Brain microvascular endothelial cell (primary cell): ENCODE results near the gene OTOG.

Experiments
- DNase-seq: peaks from one replicate; pipeline ENCODE4 v3.0.0-alpha.2; 2020
- H3K27ac ChIP-seq: fragments of 250-450 bp; sonication (Bioruptor Pico); 2 replicates; pipeline ENCODE4 v1.5.1; 2020; ENCODE audit warnings: mild to moderate bottlenecking, moderate library complexity
- H3K27me3 ChIP-seq: fragments of 250-450 bp; sonication (Bioruptor Pico); replicated peaks from 2 replicates; pipeline ENCODE4 v1.5.1; 2020; ENCODE audit warnings: mild to moderate bottlenecking
- H3K36me3 ChIP-seq: fragments of 250-450 bp; sonication (Bioruptor Pico); replicated peaks from 2 replicates; pipeline ENCODE4 v1.5.1; 2020; ENCODE audit warnings: mild to moderate bottlenecking
- H3K4me3 ChIP-seq: 2 replicates; pipeline ENCODE4 v1.5.1; 2011; ENCODE audit warnings: low read depth, mild to moderate bottlenecking, control low read depth, low read length, moderate library complexity
- in situ Hi-C: cut with HindIII; loops from 2 replicates; pipeline ENCODE4 v1.10.0; 2017; ENCODE audit warnings: low sequenced_read_pairs, low pct_ligation_motif_present
- TF ChIP-seq, protein P1 (sequence below): IDR thresholded peaks from 2 replicates; pipeline ENCODE4 v1.5.1; 2011; ENCODE audit warnings: low read depth, mild to moderate bottlenecking, moderate library complexity, low read length, control low read depth, inconsistent platforms; ENCODE audit errors: missing control alignments

Gene OTOG

DNA sequence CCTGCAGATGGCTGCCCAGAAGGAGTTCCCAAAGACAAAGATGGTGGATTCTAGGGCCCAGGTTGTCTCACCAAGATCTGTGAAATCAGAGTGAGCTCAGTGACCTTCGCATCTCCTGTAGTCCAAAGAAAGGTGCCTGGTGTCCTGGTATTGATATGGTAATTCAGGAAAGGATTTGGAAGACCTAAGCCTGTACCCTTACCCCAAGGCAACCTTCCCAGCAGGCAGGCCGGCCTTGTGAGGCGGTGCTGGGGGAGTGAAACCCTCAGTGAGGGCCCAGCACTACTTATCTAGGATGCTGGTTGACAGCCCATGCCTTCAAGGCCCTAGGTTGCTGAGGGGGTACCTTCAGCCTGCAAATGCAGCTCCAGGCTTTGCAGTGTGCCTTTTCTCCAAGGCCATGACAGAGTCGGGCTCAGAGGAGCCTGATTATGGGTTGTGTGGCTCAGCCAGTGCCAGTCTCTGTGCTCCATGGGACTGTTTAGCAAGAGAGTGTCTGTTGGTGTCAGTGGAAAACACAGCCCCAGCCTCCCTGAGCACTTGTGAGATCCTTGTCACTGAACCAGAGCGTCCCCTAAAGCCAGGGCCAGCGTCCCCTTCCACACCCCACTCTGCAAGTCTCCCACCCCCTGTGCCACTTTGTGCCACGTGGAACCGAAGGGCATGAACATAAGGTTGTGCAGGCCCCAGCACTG is 99.5 kb downstream of the OTOG start:
- TF ChIP-seq, protein P1, sequence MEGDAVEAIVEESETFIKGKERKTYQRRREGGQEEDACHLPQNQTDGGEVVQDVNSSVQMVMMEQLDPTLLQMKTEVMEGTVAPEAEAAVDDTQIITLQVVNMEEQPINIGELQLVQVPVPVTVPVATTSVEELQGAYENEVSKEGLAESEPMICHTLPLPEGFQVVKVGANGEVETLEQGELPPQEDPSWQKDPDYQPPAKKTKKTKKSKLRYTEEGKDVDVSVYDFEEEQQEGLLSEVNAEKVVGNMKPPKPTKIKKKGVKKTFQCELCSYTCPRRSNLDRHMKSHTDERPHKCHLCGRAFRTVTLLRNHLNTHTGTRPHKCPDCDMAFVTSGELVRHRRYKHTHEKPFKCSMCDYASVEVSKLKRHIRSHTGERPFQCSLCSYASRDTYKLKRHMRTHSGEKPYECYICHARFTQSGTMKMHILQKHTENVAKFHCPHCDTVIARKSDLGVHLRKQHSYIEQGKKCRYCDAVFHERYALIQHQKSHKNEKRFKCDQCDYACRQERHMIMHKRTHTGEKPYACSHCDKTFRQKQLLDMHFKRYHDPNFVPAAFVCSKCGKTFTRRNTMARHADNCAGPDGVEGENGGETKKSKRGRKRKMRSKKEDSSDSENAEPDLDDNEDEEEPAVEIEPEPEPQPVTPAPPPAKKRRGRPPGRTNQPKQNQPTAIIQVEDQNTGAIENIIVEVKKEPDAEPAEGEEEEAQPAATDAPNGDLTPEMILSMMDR = no peak
- H3K4me3 ChIP-seq = no peak overlapping the region
- H3K27ac ChIP-seq = no peak overlapping the region
- in situ Hi-C loops = no loop called here
- no peaks in the 10 kb centered on the region for H3K27me3 ChIP-seq
- DNase-seq = no peak
- no peaks in the 10 kb centered on the region for H3K36me3 ChIP-seq

DNA sequence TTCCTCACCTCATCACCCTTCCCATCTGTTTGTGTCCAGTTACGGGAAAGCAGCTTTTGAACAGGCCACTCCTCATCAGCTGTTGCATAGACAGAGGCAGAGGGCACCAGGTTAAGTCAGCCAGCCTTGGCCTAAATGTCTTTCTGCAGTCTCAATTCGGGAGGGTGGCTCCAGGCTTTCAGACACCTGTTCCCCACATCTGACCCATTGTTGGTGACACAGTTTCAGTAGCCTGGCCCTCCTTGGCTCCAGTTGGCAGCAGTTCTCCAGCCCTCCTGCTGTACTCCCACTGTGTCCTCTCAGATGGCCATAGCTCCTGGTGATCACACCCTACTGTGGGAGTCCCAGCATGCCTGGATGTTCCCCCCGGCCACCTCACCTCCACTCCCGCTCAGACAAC is 101.5 kb downstream of the OTOG start:
- Histone ChIP-seq H3K4me3 (no peak overlapping the region), H3K27me3 (no peaks in the 10 kb centered on the region), H3K27ac (no peak overlapping the region), H3K36me3 (no peaks in the 10 kb centered on the region)
- in situ Hi-C loops = no loop called here
- no peak for DNase-seq
- TF ChIP-seq, protein P1 = no peak

DNA sequence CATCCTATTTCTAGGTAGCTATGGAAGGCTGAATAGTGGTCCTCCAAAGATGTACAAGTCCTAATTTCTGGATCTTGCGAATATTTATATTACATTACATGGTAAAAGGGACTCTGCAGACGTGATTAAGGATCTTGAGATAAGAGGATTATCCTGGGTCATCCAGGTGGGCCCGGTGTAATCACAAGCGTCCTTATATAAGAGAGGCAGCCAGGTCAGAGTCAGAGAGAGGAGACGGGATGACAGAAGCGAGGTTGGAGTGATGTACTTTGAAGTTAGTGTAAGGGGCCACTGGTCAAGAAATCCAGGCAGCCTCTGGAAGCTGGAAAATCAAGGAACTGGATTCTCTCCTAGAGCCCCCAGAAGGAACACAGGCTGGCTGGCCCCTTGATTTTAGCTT is 102.2 kb downstream of the OTOG start:
- in situ Hi-C loops = no loop called here
- Histone ChIP-seq H3K36me3 (no peaks in the 10 kb centered on the region), H3K27me3 (no peaks in the 10 kb centered on the region), H3K27ac (no peak overlapping the region), H3K4me3 (no peak overlapping the region)
- DNase-seq = no peak
- TF ChIP-seq, protein P1 = no peak

DNA sequence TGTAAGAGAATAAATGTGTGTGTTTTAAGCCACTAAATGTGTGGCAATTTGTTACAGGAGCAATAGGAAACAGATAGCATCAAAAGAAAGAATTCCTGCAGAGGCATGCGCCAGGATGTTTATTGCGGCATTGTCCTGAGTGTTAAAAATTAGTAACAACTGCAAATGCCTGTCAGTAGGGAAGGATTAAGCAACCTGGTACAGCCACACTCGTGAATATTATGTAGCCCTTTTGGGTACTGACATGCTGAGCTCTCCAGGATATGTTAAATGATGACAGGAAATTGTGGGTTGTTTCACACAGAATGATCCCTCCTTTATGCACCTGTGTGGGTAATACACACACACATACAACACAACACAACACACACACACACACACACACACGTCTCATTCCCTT is 102.6 kb downstream of the OTOG start:
- H3K27ac ChIP-seq = no peak overlapping the region
- in situ Hi-C loops = no loop called here
- no peaks in the 10 kb centered on the region for H3K36me3 ChIP-seq
- DNase-seq = no peak
- TF ChIP-seq, protein P1 = no peak
- no peaks in the 10 kb centered on the region for H3K27me3 ChIP-seq
- H3K4me3 ChIP-seq = no peak overlapping the region

DNA sequence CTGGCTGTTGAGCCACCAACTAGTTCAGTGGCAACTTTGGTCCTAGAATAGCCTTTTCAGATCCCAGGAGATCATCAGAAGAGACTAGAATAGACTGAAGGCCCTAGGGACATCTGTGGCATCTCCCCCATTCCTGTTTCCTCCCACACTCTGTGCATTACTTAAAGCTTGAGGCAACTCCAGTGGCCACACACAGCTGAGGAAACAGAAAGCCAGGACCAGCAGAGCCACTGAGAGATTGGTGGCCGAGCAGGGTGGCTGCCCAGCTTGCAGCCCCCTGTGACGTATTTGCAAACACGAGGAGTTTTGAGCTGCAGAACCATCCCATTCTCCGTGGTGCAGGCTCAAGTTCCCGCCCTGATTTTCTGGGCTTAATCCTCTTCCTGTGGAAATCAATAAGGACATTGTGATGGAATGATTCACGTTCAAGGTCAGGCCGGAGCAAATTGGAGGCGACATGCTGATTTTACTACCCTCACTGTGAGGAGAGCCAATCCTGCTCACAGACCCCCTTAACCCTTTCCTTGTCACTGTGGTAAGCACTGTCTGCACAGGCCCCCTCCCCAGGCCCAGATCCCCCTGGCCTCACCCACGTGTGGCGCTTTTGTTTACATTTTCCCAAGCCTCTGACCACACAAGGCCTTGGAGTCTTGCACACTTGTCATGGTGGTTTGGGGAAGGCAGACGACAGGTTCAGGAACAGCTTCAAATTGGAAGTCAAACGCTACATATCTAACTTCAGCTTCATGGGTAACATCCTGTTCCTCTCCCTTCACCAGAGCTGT is 103.3 kb downstream of the OTOG start:
- TF ChIP-seq, protein P1 = no peak
- no peak for DNase-seq
- in situ Hi-C loops = no loop called here
- Histone ChIP-seq H3K36me3 (no peaks in the 10 kb centered on the region), H3K27me3 (no peaks in the 10 kb centered on the region), H3K27ac (no peak overlapping the region), H3K4me3 (no peak overlapping the region)

- Histone ChIP-seq H3K4me3 (no peak overlapping the region), H3K36me3 (no peaks in the 10 kb centered on the region), H3K27me3 (no peaks in the 10 kb centered on the region), H3K27ac (no peak overlapping the region)
- no peak for DNase-seq
- in situ Hi-C loops = no loop called here
- TF ChIP-seq, protein P1 = no peak
These were observed 104.0 kb downstream of the OTOG start for GRCh38 chr11:17651061-17651460.
